Measurements from ENCODE around the gene SFXN4.

- TF ChIP-seq CTCF (IDR thresholded peaks at IDR 0.05) (no peak), POLR2A (IDR thresholded peaks at IDR 0.05) (no peak), POLR2AphosphoS5 (IDR thresholded peaks at IDR 0.05) (no peak)
Observed at GRCh38 chr10:119153661-119154060, 11.9 kb downstream of the SFXN4 start.

Measured in gastroesophageal sphincter (tissue), 3 donors.